ENCODE data around the gene ADORA2A.

- TF ChIP-seq CTCF (IDR thresholded peaks at IDR 0.05) (no peak), POLR2A (IDR thresholded peaks at IDR 0.05) (no peak)
Measured at GRCh38 chr22:24403346-24403745, 24.1 kb upstream of the ADORA2A start.
